ENCODE results near the gene MERTK. TPM values are rescaled to one million over a fixed set of nuclear protein-coding genes. Genes with fewer than 3 reads are reported as not detected.

MERTK gene
- polyA plus RNA-seq, 1 of the 3 experiments (the other 2 are of a cell fraction) = 9.6 TPM

GRCh38 chr2:111883661-111884591 is 14.5 kb upstream of the MERTK start, which contains the start of gene ANAPC1 (continued):
- TF ChIP-seq REST (IDR thresholded peaks at IDR 0.05; ENCODE audit: low read depth, low read length) = peak; percentile 15; the same call in 1 of the 2 replicates
- peak; percentile 97; the same call in 1 of the 2 replicates for TF ChIP-seq SIN3A (IDR thresholded peaks at IDR 0.05; ENCODE audit: borderline replicate concordance, low read depth, low read length)
- TF ChIP-seq IRF3 (IDR thresholded peaks at IDR 0.05; ENCODE audit: low read depth, low read length) = no peak
- TF ChIP-seq POLR2AphosphoS5 (IDR thresholded peaks at IDR 0.05; ENCODE audit: low read depth, low read length) = peak; percentile 92

- no peaks in the 10 kb centered on the region for H3K27me3 ChIP-seq (ENCODE audit: insufficient read depth)
- ChIA-PET POLR2A (interaction anchor here (0.9 to 1.1 kb wide), 2 partner anchors 170 to 597 kb away, joined by 4 read pairs; partner anchors contain the start of gene TMEM87B), CTCF (interaction anchor here (0.7 to 2.4 kb wide), 2 partner anchors 27 to 164 kb away, joined by 3 to 12 read pairs; no protein-coding TSS in a partner anchor)
- H3F3A ChIP-seq (replicated peaks; ENCODE audit: insufficient read depth) = peaks cover 9% of the 10 kb centered on the region
- 14% methylated on average over 11 of the region's 11 CpGs for WGBS (ENCODE audit: low lambda C conversion rate)
- no peaks in the 10 kb centered on the region for H3K9me2 ChIP-seq
- no peak for TF ChIP-seq FOXM1 (IDR thresholded peaks at IDR 0.05; ENCODE audit: low read depth)
- TF ChIP-seq RCOR1 (IDR thresholded peaks at IDR 0.05; ENCODE audit: low read length) = no peak
- no peak for TF ChIP-seq EP300 (IDR thresholded peaks at IDR 0.05; ENCODE audit: borderline replicate concordance in 1 of 2, low read depth in 1 of 2, low read length in 1 of 2)
- TF ChIP-seq TAF1 (IDR thresholded peaks at IDR 0.05; ENCODE audit: borderline replicate concordance, low read depth, low read length) = no peak
- TF ChIP-seq REST (IDR thresholded peaks at IDR 0.05; ENCODE audit: low read depth, low read length) = no peak
- peaks cover 27% of the 10 kb centered on the region for H3K79me2 ChIP-seq (ENCODE audit: insufficient read depth)
- peak overlapping the region; percentile 57 to 87; a peak in 3 of 4 replicates for H3K27ac ChIP-seq (ENCODE audit: low read depth in 2 of 2, low read length in 1 of 2)
- H2AFZ ChIP-seq (ENCODE audit: low read depth) = peak overlapping the region; percentile 98
- peak overlapping the region; percentile 77 for H3K4me2 ChIP-seq
- peak overlapping the region; percentile 84 to 98 for H3K4me3 ChIP-seq (ENCODE audit: low read depth in 2 of 2, low read length in 1 of 2)
- no peak for DNase-seq
- no peaks in the 10 kb centered on the region; a peak in 1 of 4 replicates for H3K4me1 ChIP-seq (ENCODE audit: control insufficient read depth in 1 of 2, insufficient read depth in 2 of 2, low read depth in 1 of 2, low read length in 1 of 2)
- no peaks in the 10 kb centered on the region for H4K20me1 ChIP-seq (ENCODE audit: insufficient read depth)
- H3K9me3 ChIP-seq = no peaks in the 10 kb centered on the region
- peaks cover 0 to 5% of the 10 kb centered on the region in 2 experiments for H3K36me3 ChIP-seq (replicated peaks in 1 of 2; ENCODE audit: control insufficient read depth in 1 of 2, insufficient read depth in 2 of 2, low read length in 1 of 2)
- H3K9ac ChIP-seq = peak overlapping the region; percentile 85; the same call in 1 of the 2 replicates
Observed at GRCh38 chr2:111884592-111884964, 13.8 kb upstream of the MERTK start.

Data from SK-N-SH (cell line).